HG02970 (cell line): ENCODE results near the gene GNG14.
"Not testable (repeated sequence)": the region's sequence is repeated elsewhere in the genome, so short reads cannot be mapped to it uniquely, and the experiment has no call there.

Source experiments
- ATAC-seq: cut with Tn5 transposase; IDR thresholded peaks from one replicate; pipeline ENCODE4 v1.9.1; 2021; ENCODE audit warnings: mild to moderate bottlenecking, moderate library complexity, moderate number of reproducible peaks; ENCODE audit not compliant: unreplicated experiment, low FRiP score

Gene GNG14

DNA sequence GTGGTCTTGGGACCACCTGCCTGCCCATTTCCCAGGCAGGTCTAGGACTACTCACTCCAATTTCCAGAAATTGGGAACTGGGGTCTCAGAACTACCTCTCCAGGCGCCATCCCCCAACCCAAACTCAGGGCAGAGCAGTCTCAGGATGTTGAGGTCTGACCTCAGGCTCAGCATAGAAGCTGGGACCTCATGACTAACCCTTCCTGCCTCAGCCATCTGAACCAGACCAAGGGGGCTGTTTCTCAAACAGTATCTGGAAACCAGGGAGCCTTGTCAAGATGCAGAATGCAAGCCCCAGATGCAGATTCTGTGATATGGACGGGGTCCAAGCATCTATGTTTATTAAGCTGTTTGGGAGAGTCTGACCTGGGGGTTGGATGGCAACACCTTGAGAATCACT lies 7.3 kb downstream of the GNG14 start:
- no peak for ATAC-seq

DNA sequence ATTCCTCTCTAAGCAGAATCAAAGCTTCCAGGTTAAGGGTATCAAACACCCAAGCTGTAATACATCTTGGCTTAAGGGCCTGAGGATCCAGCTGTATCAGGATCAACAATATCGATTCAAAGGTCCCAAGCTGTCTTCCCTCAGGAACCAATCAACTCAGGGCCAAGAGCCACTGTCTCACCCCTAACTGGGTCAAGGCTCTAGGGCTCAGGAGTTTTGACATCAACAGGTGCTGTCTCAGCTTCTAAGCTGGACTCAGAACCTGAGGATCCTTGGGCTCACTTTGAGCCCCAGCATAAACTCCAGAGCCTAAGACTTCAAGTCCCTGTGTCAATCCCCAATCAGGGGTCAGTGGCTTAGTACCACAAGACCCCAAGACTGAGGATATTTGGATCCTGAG lies 7.7 kb downstream of the GNG14 start:
- ATAC-seq, result no peak

DNA sequence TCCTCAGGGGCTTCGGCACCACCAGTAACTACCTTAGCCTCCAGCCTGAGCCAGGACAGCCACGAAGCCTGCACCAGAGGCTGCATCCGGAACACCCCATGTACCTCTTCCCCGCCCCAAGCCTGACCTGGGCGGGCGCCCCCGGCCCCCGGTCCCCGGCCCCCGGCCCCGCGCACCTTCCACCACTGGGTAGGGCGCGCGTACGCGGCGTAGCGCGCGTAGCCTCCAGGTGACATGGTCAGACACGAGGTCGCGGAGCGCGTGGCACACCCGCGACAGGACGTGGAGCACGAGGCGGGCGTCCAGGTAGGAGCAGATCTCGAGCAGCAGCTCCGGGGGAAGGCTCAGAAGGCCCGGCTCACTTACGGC lies 8.2 kb downstream of the GNG14 start:
- ATAC-seq, result peak; percentile 25

DNA sequence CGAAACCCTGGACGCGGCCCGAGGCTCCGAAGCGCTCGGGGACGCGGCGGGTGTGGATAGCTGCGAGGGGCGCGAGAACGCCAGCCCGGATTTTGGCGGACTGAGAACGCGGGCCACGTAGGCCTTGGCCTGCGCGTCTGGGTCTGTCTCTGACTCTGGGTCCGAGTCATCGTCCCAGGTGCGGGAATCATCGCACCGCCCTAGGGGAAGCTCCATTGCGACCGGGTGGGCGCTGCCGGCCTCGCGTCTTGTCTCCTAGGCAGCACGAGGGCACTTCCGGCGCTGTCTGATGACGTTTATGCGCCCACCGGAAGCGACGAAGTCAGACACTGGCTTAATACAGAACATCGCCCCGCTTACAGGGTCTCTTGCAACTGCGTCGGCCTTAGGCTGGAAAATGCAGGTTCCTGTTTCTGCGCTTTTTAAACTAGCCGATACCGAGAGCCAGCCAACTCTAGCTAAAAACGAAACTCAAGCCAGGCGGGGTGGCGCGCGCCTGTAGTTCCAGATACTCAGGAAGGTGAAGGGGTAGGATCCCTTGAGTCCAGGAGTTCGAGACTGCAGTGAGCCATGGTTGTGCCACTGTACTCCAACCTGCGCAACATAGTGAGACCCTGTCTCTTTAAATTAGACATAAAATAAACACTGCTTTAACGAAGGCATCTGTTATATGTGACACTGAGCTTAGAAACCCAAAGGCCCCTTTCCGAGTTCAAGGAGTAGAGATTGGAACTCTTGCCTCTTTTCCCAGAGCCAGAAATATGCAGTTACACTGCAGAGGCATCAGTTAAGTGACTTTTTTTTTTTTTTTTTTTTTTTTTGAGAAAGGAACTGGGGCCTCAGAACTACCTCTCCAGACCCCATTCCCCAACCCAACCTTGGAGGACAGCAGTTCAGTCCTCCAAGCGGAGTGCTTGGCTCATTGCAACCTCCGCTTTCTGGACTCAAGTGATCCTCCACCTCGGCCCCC lies 8.9 kb downstream of the GNG14 start, which contains the start of gene FBXW9:
Gene FBXW9 (minus strand): TSS at position 266 of the 970 bp plus-strand sequence. CDS start 50 bp downstream, at position 216.
- ATAC-seq, result peak; percentile 64

DNA sequence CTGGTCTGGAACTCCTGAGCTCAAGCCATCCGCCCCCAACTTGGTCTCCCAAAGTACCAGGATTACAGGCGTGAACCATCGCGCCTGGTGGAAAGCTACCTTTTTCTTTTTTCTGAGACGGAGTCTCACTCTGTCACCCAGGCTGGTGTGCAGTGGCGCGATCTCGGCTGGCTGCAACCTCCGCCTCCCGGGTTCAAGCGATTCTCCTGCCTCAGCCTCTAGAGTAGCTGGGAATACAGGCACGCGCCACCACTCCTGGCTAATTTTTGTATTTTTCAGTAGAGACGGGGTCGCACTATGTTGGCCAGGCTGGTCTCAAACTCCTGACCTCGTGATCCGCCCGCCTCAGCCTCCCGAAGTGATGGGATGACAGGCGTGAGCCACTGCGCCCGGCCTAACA lies 9.6 kb downstream of the GNG14 start:
- not testable (repeated sequence) for ATAC-seq

DNA sequence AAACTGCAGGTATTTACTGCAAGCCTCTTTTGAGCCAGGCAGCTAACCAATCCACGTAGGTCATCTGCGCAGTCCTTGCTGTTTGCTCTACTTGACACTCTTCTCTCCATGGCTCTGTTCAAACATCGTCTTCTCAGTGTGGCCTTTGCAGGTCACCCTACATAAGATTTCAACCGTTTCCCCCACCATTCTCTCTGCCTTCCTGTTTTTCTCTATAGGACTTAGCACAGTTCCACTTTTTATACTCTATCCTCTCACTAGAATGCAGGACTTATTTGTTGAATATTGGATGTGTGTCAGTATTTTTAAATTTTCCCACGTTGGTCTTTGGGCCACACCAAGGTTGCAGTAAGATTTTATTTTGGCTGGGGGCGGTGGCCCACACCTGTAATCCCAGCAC lies 10.3 kb downstream of the GNG14 start:
- ATAC-seq, result no peak

DNA sequence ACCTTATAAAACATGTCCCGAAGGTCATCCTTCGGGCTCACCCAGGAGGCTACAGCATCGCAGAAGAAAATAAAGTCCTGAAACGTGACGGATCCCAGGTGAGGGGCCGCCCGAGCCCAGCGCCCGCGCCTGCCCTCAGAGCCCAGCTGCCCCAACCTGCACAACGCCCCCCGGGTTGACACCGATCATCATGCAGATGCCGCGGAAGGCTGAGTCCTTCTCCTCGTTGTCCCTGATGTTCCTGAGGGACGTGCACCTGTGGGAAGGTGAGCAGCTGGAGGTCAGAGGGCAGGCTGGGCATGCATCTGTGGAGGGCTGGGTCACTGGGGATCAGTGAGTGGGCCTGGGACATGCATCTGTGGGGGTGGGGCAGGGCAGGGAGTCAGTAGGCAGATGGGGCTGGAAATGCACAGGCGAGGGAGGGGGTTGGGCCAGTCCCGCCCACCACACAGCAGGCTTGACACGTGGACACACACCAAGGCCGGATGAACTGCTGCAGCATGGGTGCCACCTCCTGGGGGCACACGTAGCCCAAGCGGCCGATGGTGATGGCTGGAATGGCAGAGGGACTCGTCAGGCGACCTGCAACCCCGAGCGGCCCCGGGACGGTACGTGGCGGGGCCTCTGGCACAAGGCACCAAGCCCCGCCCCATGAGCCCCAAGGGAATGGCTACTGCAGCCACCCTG lies 13.9 kb downstream of the GNG14 start:
- ATAC-seq, result no peak

DNA sequence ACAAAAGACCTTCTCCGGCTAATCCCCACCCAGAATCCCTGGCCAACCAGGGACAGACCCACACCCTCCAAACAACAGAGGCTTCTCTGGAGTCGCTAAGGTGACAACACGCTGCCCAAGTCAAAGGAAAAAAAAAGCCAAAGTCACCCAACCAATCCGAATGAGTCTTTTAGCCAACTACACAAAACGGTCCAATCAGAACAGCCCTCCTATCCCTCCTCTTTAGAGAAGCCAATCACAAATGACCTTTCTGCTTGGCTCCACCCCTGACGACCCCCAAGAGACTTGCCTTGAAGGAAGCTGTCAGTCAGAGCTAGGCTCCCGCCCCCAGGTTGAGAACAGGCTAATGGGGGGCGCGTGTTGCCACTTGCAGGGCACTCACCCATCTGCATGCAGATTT lies 15.2 kb downstream of the GNG14 start:
- no peak for ATAC-seq

DNA sequence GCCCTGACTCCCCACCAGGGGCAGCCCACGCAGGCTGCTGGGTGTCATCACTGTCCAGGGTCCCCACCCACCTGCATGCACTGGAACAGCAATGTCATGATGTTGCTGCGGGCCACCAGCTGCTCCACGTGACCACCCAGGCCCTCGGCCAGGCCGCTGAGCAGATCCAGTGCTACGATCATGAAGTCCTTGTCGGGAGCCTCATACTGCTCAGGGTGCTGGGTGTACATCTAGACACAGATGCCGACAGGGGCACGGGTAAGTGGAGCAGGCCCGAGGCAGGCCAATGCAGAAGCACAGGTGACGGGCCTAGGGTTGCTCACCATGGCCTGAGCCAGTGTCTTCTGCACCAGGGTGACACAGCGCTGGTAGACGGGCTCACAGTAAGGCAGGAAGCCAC lies 17.4 kb downstream of the GNG14 start:
- ATAC-seq, result no peak

DNA sequence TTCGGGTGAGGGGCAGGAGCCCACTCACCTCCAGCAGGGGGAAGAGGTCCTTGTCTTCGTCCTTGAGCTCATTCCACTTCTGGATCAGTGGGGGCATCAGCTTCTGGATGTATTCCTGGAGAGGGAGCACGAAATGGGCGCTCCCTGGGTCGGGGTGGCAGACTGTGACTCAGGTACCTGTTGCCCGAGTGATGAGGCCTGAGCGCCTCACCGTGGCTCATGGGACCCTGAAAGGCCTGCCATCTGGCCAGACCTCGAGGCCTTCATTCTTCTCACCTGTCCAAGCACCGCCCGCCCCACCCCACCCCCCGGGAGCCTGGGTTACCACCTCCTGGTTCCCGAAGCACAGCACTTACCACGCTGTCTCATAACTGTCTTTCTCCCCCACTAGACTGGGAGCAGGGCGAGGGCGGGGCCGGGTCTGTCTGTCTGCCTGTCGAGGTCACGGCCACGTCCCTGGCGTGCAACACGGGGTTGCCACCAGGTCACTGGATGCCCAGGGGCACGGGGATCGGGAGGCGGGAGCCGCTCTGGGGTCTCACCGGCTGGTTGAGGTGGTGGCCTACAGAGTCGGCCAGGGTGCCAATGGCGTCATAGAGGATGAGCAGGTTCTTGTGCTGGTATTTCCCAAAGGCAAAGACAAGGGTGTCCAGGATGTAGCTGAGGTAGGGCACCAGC lies 18.0 kb downstream of the GNG14 start:
- ATAC-seq, result no peak

DNA sequence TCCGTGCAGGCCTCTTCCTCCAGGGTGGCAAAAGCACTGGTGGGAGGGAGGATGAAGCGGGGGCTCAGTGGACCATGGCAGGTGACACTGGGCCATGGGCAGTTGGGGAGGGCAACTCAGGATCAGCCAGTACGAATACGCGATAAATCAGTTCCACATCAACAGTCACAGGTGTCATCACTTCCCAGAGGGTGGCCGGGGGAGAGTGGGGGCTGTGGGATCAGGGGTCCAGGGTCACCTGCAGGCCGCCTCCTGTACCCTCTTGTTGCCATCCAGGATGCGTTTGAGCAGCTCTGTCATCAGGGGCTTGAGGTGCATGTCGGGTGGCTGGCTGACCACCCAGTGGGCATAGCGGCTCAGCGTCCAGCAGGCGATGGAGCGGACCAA lies 18.5 kb downstream of the GNG14 start:
- no peak for ATAC-seq

DNA sequence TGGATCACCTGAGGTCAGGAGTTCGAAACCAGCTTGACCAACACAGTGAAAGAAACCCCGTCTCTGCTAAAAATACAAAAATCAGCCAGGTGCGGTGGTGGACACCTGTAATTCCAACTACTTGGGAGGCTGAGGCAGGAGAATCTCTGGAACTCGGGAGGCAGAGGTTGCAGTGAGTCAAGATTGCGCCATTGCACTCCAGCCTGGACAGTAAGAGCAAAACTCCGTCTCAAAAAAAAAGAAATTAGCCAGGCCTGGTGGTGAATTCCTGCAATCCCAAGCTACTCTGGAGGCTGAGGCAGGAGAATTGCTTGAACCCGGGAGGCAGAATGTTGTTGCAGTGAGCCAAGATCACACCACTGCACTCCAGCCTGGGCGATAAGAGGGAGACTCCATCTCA lies 20.8 kb downstream of the GNG14 start:
- no peak for ATAC-seq

DNA sequence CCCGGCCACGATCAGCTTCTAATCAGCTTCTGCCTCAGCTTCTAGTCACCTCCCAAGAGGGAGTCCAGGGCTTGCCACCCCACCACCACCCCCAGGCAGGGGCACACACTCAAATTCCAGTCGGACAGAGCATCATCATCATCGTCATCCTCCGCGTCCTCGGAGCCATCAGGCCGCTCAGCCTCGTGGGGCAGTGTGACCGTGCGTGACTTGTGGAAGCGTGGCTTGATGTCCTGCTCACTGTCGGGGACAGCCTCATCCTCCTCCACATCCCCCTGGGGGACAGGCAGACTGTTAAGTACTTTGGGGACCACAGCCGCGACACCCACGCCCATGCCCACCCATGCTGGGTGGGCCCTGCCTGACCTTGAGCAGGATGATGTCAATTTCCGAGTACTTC lies 23.4 kb downstream of the GNG14 start:
- no peak for ATAC-seq

DNA sequence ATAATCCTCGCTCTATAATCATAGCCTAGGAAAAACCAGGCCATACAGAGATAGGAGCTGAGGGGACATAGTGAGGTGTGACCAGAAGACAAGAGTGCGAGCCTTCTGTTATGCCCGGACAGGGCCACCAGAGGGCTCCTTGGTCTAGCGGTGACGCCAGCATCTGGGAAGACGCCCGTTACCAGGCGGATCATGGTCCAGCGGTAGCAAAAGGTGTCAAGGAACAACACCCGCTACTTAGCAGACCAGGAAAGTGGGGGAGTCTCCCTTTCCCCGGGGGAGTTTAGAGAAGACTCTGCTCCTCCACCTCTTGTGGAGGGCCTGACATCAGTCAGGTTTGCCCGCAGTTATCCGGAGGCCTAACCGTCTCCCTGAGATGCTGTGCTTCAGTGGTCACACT lies 24.3 kb downstream of the GNG14 start:
- not testable (repeated sequence) for ATAC-seq

DNA sequence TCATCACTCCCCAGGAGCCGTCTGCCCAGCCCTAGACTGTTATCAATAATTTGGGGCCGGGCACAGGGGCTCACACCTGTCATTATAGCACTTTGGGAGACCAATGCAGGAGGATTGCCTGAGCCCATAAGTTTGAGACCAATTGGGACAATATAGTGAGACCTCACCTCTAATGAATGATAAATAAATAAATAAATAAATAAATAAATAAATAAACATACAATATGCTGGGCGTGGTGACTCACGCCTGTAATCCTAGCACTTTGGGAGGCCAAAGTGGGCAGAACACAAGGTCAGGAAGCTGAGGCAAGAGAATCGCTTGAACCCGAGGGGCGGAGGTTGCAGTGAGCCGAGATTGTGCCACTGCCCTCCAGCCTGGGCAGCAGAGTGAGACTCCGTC lies 25.5 kb downstream of the GNG14 start:
- not testable (repeated sequence) for ATAC-seq

DNA sequence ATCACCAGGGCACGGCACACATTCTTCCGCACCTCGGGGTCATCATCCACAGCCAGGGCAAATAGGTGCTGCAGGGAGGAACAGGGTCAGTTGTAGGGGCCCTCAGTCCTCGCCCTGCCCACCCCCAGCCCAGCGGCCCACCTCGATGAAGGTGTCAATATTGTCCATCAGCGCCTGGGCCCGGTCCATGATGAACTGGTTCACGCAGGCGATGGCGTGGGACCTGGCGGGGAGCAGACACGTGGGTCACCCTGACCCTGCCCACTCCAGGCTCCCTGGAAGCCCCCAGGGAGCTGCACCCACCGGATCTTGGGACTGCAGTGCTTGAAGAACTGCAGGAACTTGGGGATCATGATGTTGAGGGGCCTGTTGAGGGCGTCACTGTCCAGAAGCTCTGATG lies 27.3 kb downstream of the GNG14 start:
- no peak for ATAC-seq

DNA sequence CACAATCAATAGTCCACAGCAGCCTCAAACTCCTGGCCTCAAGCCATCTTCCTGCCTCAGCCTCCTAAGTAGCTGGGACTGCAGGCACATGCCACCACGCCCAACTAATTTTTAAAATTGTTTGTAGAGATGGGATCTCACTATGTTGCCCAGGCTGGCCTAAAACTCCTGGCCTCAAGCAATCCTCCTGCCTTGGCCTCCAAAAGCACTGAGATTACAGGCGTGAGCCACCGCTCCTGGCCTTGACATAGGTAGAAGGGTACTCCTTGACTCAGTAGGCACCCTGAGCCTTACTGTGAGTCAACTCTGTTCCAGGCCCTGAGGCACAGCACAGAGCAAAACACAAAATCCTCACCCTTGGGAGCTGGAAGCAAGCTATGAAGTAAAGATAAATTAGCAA lies 28.1 kb downstream of the GNG14 start:
- no peak for ATAC-seq

DNA sequence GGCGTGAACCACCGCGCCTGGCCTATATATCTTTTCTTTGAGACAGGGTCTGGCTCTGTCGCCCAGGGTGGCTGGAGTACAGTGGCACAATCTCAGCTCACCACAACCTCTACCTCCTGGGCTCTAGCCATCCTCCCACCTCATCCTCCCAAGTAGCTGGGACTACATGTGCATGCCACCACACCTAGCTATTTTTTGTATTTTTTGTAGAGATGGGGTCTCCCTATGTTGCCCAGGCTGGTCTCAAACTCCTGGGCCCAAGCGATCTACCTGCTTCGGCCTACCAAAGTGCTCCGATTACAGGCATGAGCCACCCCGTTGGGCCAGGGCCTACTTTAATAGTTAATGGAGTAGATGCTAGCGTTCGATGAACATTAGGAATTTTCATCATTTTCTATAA lies 32.5 kb downstream of the GNG14 start:
- ATAC-seq, result no peak

DNA sequence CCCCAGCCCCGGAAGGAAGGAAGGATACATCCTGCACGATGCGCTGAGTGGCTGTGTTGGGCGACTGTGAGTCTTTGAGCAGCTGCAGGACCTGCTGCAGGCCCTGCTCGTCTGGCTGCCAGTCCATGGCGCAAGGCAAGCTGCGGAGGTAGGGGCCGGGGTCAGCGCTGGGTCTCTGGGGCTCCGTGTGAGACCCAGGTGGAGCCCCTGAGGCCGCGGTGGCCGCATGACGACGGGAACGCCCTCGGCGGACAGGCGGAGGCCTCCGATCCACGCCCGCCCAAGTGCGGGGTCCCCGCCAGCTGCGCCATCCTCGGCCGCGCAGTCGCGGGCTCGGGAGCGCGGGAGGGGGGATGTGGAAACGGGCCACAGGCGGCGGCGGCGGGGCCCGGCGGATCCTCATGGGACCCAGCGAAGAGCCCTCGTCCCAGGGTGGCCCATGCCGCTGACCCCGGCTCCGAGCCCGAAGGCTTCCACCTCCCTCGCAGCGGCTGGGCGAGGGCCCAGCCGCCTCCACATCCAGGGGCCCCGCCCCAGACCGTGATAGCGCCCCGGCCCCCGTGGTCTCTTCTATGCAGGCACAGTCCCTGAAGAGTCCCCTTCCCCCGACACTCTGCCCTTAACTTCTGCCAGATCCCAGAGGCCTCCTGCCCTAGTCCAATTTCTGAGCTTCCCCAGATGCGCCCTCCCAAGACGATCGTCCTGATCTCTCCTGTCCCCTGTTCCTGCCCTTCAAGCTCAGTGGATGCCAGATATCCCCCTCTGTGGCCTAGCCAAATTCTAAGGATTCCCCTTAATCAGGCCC lies 33.3 kb downstream of the GNG14 start:
- no peak for ATAC-seq
